ENCODE data around the gene DCP2.

The DCP2 gene

GRCh38 chr5:113000466-113000865, 23.9 kb downstream of the DCP2 start:
- ChIA-PET CTCF (no interaction called here), POLR2A (no interaction called here)
- H3K4me3 ChIP-seq (ENCODE audit: low read depth, low read length) = no peak overlapping the region
- no peak for TF ChIP-seq CTCF (IDR thresholded peaks at IDR 0.05; ENCODE audit: insufficient read depth, low read length, missing control alignments)
- no peak for DNase-seq (ENCODE audit: low read depth, low spot score)

- TF ChIP-seq CTCF (IDR thresholded peaks at IDR 0.05; ENCODE audit: insufficient read depth, low read length, missing control alignments) = no peak
- H3K4me3 ChIP-seq (ENCODE audit: low read depth, low read length) = no peak overlapping the region
- ChIA-PET POLR2A (no interaction called here), CTCF (interaction anchor here (0.6 to 1.6 kb wide), 4 partner anchors 9 to 509 kb away, joined by 3 to 5 read pairs (median 3); no protein-coding TSS in a partner anchor)
- DNase-seq (ENCODE audit: low read depth, low spot score) = no peak
Observed at GRCh38 chr5:113002423-113002822, 25.8 kb downstream of the DCP2 start.

GRCh38 chr5:113003763-113004162, 27.2 kb downstream of the DCP2 start:
- H3K4me3 ChIP-seq (ENCODE audit: low read depth, low read length) = no peak overlapping the region
- no peak for TF ChIP-seq CTCF (IDR thresholded peaks at IDR 0.05; ENCODE audit: insufficient read depth, low read length, missing control alignments)
- ChIA-PET POLR2A (no interaction called here), CTCF (no interaction called here)
- no peak for DNase-seq (ENCODE audit: low read depth, low spot score)

GRCh38 chr5:113005454-113005853, 28.9 kb downstream of the DCP2 start:
- no peak for TF ChIP-seq CTCF (IDR thresholded peaks at IDR 0.05; ENCODE audit: insufficient read depth, low read length, missing control alignments)
- CTCF ChIA-PET = interaction anchor here (4.2 kb wide), 1 partner anchor 10 kb away, joined by 22 read pairs; no protein-coding TSS in a partner anchor
- no peak for DNase-seq (ENCODE audit: low read depth, low spot score)
- POLR2A ChIA-PET = no interaction called here
- H3K4me3 ChIP-seq (ENCODE audit: low read depth, low read length) = no peak overlapping the region

GRCh38 chr5:113017881-113018635, 41.5 kb downstream of the DCP2 start:
- POLR2A ChIA-PET = interaction anchor here (0.5 kb wide), 1 partner anchor 143 kb away, joined by 3 read pairs; no protein-coding TSS in a partner anchor
- no peak for TF ChIP-seq CTCF (IDR thresholded peaks at IDR 0.05; ENCODE audit: insufficient read depth, low read length, missing control alignments)
- CTCF ChIA-PET = interaction anchor here (0.5 to 1.9 kb wide), 2 partner anchors 22 to 149 kb away, joined by 3 to 7 read pairs; no protein-coding TSS in a partner anchor

GRCh38 chr5:113020461-113021273, 44.1 kb downstream of the DCP2 start:
- ChIA-PET CTCF (interaction anchor here (1.0 to 1.6 kb wide), 2 partner anchors 168 to 359 kb away, joined by 3 read pairs; no protein-coding TSS in a partner anchor), POLR2A (no interaction called here)
- DNase-seq (ENCODE audit: low read depth, low spot score) = no peak
- no peak overlapping the region for H3K4me3 ChIP-seq (ENCODE audit: low read depth, low read length)
- TF ChIP-seq CTCF (IDR thresholded peaks at IDR 0.05; ENCODE audit: insufficient read depth, low read length, missing control alignments) = no peak

More at GRCh38 chr5:113017881-113018635, 41.5 kb downstream of the DCP2 start:
- H3K4me3 ChIP-seq (ENCODE audit: low read depth, low read length) = no peak overlapping the region
- DNase-seq (ENCODE audit: low read depth, low spot score) = no peak

Measured in AG04449 (cell line).